HAP-1 (cell line): ENCODE measurements around the gene TTI1.

Experiments used
- DNase-seq, 2 experiments: peaks; one replicate each; pipeline ENCODE4 v3.0.0-alpha.2; 2016 to 2020; ENCODE audit warnings: low spot score in 2 of 2
- H3K27me3 ChIP-seq: fragments of 250-450 bp; sonication (Bioruptor Pico); 2 replicates; pipeline ENCODE4 v1.5.1; 2020; ENCODE audit warnings: low read depth, mild to moderate bottlenecking, moderate library complexity
- H3K36me3 ChIP-seq: fragments of 250-450 bp; sonication (Bioruptor Pico); replicated peaks from 2 replicates; pipeline ENCODE4 v1.5.1; 2020; ENCODE audit warnings: mild to moderate bottlenecking
- H3K4me1 ChIP-seq: fragments of 250-450 bp; sonication (Bioruptor Pico); 2 replicates; pipeline ENCODE4 v1.5.1; 2020; ENCODE audit warnings: mild to moderate bottlenecking
- H3K4me3 ChIP-seq: fragments of 250-450 bp; sonication (Bioruptor Pico); 2 replicates; pipeline ENCODE4 v1.5.1; 2020; ENCODE audit warnings: mild to moderate bottlenecking, moderate library complexity
- H3K9me3 ChIP-seq: fragments of 250-450 bp; sonication (Bioruptor Pico); 2 replicates; pipeline ENCODE4 v1.5.1; 2020; ENCODE audit warnings: mild to moderate bottlenecking, moderate library complexity
- in situ Hi-C: fragments of 300-500 bp; cut with MboI; formaldehyde crosslinking; loops from 3 replicates; pipeline ENCODE4 v1.14.3; 2020; ENCODE audit warnings: low sequenced_read_pairs, inconsistent platforms, mixed read lengths

The TTI1 gene

DNA sequence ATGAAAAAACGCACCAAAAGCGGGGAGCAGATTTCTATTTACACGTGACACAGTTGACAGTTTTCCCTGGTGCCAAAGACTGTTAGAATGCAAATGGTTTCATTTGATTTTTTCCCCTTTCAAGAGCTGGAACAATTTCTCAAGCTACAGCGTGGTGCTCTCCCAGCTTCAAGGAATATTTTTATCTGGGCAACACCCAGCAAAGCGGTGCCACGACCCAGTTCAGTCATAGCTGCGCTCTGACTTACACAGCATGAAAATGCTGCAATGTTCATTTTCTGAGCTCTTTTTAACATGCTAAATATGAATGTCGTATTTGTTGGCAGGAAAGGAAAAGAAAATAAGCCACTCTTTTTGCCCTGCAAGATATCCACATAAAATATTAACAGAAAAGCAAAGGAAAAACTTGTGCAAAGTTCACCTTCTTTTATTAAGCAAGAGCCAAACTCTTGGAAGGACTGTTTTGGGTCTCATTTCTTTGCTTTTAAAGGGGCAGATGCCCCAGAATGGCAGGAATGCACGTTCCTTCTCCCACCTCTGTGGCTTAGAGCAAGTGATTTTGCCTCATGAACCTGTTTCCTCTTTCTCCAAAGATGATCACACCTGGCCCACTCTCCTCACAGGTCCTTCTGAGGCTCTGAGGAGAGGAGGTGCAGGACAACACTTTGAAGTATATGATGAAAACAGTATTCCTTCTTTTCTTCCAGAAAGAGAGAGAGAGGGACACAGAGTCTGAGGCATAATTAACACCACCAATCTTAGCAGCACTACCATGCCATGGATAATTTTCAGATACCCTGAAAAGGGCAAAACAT lies 47.0 kb downstream of the TTI1 start:
- in situ Hi-C loops, result no loop called here
- no peaks in the 10 kb centered on the region for H3K9me3 ChIP-seq
- DNase-seq, result no peak
- peaks cover 15% of the 10 kb centered on the region for H3K4me1 ChIP-seq
- peaks cover 32% of the 10 kb centered on the region for H3K36me3 ChIP-seq
- no peaks in the 10 kb centered on the region for H3K27me3 ChIP-seq
- H3K4me3 ChIP-seq, result no peak overlapping the region

DNA sequence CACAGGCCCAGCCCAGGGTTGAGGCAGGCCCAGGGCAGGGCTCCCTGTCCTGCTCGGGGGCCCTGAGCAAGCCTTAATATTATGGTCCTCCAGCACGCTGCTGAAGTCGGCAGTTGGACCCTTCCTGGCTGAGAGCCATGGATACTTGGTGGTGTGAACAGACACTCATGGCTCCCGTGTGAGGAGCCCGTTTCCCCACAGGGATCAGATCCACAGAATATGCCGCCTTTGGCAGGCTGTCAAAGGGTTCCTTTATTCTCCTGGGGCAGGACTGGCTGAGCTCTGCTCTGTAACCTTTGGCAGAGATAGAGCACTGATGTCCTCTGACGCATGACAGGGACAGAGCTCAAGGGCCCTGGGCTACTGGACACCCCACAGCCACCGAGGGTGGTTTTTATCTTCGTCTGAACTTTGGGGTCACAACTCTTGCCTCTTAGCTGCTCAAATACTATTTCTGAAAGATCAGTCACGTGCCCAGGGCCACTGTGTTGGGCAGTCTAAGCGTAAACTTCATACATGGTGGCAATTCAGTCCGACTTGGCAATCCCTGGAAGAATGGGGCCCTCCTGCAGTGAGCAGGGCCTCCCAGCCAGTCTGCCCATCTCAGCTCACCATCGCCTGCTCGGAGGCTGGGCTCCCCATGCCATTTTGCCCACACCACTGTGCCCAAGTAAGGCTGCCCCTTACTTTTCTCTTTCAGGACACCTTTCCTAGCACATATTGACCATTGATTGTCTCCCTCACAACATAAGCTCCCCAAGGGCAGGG lies 49.1 kb downstream of the TTI1 start:
- Histone ChIP-seq H3K36me3 (peaks cover 19% of the 10 kb centered on the region), H3K9me3 (no peaks in the 10 kb centered on the region), H3K27me3 (no peaks in the 10 kb centered on the region), H3K4me1 (peaks cover 15% of the 10 kb centered on the region), H3K4me3 (no peak overlapping the region)
- in situ Hi-C loops, result no loop called here
- no peak for DNase-seq

DNA sequence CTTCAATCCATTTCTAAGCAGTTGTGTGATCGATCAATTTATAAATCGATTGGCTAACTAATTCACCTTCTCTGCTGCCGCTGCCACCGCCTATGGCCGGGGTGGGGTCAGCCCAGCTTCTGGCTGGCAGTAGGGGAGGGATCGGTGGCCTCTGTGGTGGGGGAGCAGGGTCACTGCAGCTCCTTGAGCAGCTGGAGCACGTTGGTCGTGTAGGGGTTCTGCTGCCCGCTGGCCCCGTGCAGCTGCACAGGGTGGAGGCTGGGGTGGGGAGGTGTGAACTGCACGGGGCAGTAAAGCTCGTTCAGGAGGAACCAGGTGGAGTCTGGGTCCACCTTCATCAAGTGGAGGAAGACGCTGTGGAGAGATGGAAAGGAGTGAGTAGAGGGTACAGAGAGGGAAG lies 50.0 kb downstream of the TTI1 start:
- H3K27me3 ChIP-seq, result no peaks in the 10 kb centered on the region
- H3K4me3 ChIP-seq, result no peak overlapping the region
- H3K9me3 ChIP-seq, result no peaks in the 10 kb centered on the region
- in situ Hi-C loops, result no loop called here
- DNase-seq, result no peak
- H3K36me3 ChIP-seq, result peaks cover 11% of the 10 kb centered on the region
- H3K4me1 ChIP-seq, result peaks cover 15% of the 10 kb centered on the region

DNA sequence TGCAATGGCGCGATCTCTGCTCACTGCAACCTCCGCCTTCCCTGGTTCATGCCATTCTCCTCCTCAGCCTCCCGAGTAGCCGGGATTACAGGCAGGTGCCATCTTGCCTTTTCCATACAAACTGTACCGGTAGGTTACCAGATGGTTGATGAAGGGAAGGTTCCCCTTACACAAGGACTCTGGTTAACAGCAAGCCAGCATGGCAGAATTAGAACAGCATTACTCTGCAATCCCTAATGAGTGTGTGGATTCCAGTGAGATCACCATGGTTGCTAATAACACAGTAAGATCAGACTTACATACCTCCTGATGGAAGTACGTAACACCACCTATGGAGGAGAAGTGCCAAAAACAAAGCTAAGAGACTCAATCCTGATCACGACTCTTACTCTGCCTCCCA lies 51.7 kb downstream of the TTI1 start:
- Histone ChIP-seq H3K36me3 (peaks cover 9% of the 10 kb centered on the region), H3K4me3 (no peak overlapping the region)
- in situ Hi-C loops, result no loop called here

DNA sequence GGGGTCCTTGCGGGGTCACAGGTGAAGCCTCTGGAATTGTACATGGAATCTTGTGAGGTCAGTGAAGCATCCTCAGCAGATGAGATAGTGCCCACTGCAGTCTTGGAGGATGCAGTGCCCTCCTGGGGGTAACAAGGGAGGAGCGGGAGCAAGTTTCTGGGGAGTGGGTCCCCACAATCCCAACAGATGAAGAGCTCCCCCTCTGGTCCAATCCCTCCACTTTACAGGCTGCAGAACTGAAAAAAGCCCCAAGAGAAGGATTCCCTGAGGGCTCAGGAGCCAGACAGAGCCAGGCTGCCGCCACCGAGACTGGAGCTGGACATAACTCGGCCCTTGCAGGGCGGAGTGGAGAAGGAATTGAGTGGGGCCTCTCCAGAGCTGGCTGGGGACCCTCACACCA lies 52.4 kb downstream of the TTI1 start:
- no peaks in the 10 kb centered on the region for H3K4me1 ChIP-seq
- peaks cover 2% of the 10 kb centered on the region; the same call in 1 of the 2 replicates for H3K36me3 ChIP-seq
- H3K4me3 ChIP-seq, result no peak overlapping the region
- in situ Hi-C loops, result no loop called here
- no peaks in the 10 kb centered on the region for H3K27me3 ChIP-seq
- DNase-seq, result no peak
- H3K9me3 ChIP-seq, result no peaks in the 10 kb centered on the region

More for the DNA sequence above, 51.7 kb downstream of the TTI1 start:
- Histone ChIP-seq H3K9me3 (no peaks in the 10 kb centered on the region), H3K27me3 (no peaks in the 10 kb centered on the region), H3K4me1 (peaks cover 4% of the 10 kb centered on the region)
- no peak for DNase-seq

DNA sequence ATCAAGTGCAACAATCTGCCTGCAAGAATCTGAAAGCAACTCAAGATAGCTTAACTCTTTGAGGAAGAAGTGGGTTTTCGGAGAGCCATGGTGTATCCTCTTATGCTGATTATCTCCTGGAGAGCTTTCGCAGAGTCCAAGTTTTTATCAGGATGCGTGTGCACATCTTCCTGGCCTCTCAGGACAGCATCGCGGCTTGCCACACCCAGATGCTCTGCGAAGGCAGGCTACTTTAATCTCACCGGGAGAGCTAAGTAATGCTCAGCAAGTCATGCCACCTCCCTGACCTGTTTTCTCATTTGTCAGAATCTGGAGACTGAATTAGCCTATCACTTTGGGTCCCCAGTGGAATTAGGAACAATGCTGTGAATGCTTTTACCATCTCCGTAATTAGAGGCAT lies 52.9 kb downstream of the TTI1 start:
- H3K4me1 ChIP-seq, result no peaks in the 10 kb centered on the region

DNA sequence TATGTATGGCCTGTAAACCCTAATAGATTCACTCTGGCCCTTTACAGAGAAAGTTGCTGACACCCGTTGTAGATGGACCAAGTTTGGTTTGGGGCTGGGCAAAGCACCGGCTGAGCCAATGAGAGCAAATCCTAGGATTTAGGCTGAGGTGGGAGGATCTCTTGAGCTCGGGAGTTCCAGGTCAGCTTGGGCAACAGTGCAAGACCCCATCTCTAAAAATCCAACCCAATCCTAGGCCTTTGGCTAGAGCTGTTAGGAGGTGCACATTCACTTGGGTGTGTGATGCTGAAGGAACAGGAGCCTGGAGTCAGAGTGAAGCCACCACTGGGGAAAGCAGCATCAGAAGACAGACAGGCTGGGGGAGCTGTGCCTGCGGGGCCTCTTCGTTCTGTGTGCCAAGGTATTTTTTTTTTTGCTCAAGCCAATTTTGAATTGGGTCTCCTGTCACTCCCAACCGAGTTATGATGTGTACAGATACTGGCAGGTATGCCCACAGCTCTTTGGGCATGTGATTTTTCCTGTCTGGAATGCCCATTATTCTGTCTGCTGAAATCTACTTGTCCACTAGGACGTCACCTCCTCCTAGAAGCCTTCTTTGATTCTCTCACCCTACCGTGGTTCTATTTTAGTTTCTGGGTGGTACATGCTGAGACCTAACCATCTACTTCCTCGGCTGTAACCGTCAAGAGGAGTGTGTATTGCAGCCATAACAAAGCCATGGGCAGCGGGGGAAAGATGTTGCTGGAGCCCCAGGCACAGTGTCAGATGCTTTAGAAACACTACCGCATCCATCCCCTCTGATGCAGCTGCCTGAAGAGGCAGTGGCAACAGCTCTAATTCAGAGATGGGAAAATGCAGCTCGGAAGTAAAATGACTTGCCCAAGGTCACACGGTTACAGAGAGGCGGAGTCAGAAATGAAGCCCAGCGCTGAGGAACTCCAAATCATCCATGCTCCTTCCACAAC lies 54.0 kb downstream of the TTI1 start:
- H3K27me3 ChIP-seq, result no peaks in the 10 kb centered on the region
- H3K36me3 ChIP-seq, result no peaks in the 10 kb centered on the region
- no peak overlapping the region for H3K4me3 ChIP-seq
- no peak for DNase-seq
- no peaks in the 10 kb centered on the region for H3K9me3 ChIP-seq
- H3K4me1 ChIP-seq, result no peaks in the 10 kb centered on the region
- in situ Hi-C loops, result no loop called here

More for the DNA sequence above, 52.9 kb downstream of the TTI1 start:
- in situ Hi-C loops, result no loop called here
- no peaks in the 10 kb centered on the region for H3K9me3 ChIP-seq
- no peaks in the 10 kb centered on the region for H3K27me3 ChIP-seq
- H3K4me3 ChIP-seq, result no peak overlapping the region
- DNase-seq, result no peak
- H3K36me3 ChIP-seq, result no peaks in the 10 kb centered on the region; the same call in 1 of the 2 replicates

DNA sequence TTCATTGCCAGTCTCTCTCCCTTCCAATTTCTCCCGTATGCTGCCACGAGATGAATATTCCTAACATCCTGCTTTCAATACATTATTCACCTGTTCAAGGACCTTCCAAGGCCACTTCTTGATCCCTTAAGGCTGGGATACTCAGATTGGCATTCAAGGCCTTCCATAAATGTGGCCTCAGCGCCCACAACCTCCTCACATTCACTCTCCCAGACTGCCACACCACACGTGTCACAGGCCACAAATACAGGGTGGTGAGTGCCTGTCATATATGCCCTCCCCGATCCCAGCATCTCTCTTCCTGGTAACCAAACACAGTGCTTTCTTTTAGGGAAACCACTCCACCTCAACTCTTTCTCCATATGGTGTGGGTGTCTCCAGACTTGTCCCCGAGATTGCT lies 55.5 kb downstream of the TTI1 start:
- DNase-seq, result no peak
- H3K36me3 ChIP-seq, result no peaks in the 10 kb centered on the region
- in situ Hi-C loops, result no loop called here
- no peak overlapping the region for H3K4me3 ChIP-seq
- no peaks in the 10 kb centered on the region for H3K9me3 ChIP-seq
- no peaks in the 10 kb centered on the region for H3K27me3 ChIP-seq
- no peaks in the 10 kb centered on the region for H3K4me1 ChIP-seq

DNA sequence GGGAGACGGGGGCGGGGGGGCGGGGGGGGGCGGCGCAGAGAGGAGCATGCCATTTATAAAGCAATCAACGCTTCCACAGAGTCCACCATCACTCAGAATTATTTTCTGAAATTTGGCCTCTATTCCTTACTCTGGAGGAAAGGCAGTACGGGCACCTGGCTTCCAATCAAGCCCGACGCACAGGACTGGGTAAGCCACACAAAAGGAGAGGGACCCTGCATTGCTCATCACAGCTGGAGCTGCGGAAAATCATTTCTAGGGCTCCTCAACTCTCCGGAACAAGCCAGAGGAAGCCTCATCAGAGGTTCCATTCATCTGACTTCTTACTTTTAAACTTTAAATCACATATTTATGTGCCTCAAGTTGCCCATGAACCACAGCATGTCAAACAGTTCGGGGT lies 55.9 kb downstream of the TTI1 start:
- Histone ChIP-seq H3K9me3 (no peaks in the 10 kb centered on the region), H3K36me3 (no peaks in the 10 kb centered on the region), H3K27me3 (no peaks in the 10 kb centered on the region), H3K4me1 (no peaks in the 10 kb centered on the region), H3K4me3 (no peak overlapping the region)
- in situ Hi-C loops, result no loop called here
- DNase-seq, result no peak

DNA sequence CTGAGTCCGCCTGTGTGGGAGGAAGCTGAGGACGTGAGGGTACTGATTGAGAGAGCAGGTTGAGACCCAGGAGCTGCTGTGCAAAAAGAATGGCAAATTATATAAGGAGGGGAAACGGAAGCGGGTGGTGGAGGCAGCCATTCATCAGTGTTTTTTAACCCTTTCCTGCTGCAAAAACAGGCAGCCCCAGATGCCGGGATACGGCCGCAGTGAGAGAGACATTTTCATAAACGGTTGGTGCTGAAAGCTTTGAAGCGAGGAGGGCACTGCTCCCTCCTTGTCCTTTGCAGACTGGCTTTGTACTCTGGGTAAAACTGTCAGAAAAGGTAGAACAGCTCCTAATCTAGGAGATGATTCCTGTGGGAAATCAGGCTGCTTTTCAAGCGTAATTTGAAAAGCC lies 56.4 kb downstream of the TTI1 start:
- Histone ChIP-seq H3K9me3 (no peaks in the 10 kb centered on the region), H3K36me3 (no peaks in the 10 kb centered on the region), H3K4me3 (no peak overlapping the region), H3K4me1 (no peaks in the 10 kb centered on the region), H3K27me3 (no peaks in the 10 kb centered on the region)
- DNase-seq, result no peak
- in situ Hi-C loops, result no loop called here

DNA sequence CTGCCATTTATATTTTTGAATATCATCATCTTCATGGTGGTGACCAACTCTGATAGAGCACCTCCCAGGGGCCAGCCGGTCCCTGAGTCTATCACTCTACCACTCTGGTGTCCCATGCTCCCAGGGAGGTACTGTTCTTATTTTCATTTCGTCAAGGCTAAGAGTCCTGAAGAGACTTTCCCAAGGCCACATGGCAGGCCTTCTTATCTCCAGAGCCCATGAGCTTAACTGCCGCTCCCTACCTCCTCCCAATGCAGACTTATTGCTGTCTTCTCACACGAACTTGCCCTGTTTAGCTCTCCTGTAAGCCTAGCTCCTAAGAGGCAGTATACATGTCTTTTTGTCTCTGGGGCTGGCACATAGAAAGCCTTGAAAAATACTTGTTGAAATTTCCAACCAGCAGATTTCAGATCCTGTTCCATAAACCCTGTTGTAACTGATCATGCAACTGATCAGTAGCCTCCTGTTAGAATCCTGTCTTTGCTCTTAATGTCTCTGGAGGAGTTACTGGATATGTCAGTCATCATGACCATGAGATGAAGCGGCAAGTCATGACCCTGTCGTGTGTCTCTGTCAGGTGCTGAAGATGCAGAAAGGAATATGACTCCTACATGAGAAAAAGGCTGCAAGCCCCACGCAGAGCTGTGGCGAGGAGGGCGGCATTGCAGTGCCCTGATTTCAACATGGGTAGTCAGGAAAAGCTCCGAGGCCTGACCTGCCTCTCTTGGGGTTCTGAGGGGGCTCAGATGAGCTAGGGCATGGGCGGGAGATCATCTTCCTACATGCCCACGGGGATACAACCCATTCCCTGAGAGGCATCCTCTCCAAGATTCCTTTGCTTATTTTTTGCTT lies 60.0 kb downstream of the TTI1 start:
- Histone ChIP-seq H3K27me3 (no peaks in the 10 kb centered on the region), H3K4me3 (no peak overlapping the region), H3K4me1 (no peaks in the 10 kb centered on the region; the same call in 1 of the 2 replicates), H3K36me3 (no peaks in the 10 kb centered on the region), H3K9me3 (no peaks in the 10 kb centered on the region)
- in situ Hi-C loops, result no loop called here
- no peak for DNase-seq

DNA sequence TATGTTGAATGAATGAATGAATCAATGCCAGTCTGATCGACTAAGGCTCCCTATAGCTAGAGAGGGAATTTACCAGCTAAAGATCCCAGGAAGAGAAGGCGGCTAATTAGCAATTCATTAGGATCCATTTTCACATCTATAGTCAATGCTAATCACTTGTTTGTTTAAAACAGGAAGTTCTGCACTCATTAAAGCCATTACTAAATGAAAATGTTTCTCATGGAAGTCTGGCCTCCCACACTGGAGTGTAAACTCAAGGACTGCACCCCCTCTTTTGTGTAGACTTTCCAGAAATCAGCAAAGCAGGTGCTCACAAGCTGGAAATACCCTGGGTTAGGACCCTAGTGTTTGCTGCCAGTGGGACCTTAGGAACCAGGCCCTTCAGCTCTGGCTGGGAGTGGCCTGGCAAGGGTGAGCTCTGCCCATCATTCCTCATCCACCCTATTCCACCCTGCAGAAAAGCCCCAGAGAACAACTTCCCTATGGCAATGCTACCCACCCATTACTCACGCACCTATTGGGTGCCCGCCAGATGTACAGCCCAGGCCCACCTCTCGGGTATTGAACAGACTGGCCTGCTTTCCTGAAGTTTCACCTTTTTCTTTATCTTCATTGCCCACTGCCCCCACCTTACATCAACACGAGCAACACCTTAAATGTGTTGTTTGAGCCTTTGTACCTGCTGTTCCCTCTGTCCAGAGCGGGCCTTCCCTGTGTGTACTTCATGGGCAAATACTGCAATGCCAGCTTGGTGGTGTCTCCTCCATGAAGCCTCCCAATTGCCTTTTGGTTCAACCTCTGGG lies 60.8 kb downstream of the TTI1 start:
- in situ Hi-C loops, result no loop called here
- no peaks in the 10 kb centered on the region for H3K27me3 ChIP-seq
- H3K9me3 ChIP-seq, result no peaks in the 10 kb centered on the region
- no peak overlapping the region for H3K4me3 ChIP-seq
- DNase-seq, result no peak
- H3K36me3 ChIP-seq, result no peaks in the 10 kb centered on the region
- no peaks in the 10 kb centered on the region; the same call in 1 of the 2 replicates for H3K4me1 ChIP-seq
